Stimulated activated CD4-positive, alpha-beta T cell treated with anti-CD3 and anti-CD28 coated beads, Interleukin-2, amount 100 ng/mL, for 48 hours (primary cell): ENCODE measurements around the gene NDFIP2.

Experiments used
- DNase-seq, 2 donors: peaks; one replicate each; pipeline ENCODE4 v3.0.0-alpha.2; 2020

NDFIP2 gene

GRCh38 chr13:79480954-79481684, at the start of gene NDFIP2:
Gene NDFIP2, plus strand, starts transcription at chr13:79481155. Its CDS starts 49 bp downstream, at chr13:79481204.
- DNase-seq = peak; percentile 81 to 89

GRCh38 chr13:79432086-79432485, 48.9 kb upstream of the NDFIP2 start:
- DNase-seq = no peak

- no peak for DNase-seq
These were observed 48.0 kb upstream of the NDFIP2 start for GRCh38 chr13:79432992-79433391.

- no peak for DNase-seq
These were observed 46.4 kb upstream of the NDFIP2 start for GRCh38 chr13:79434556-79434955.

- no peak for DNase-seq
These were observed 45.4 kb upstream of the NDFIP2 start for GRCh38 chr13:79435561-79435990.

- no peak for DNase-seq
These were observed 41.7 kb upstream of the NDFIP2 start for GRCh38 chr13:79439275-79439674.

- DNase-seq = no peak
These were observed 39.9 kb upstream of the NDFIP2 start for GRCh38 chr13:79440958-79441528.

- DNase-seq = no peak
These were observed 38.7 kb upstream of the NDFIP2 start for GRCh38 chr13:79442221-79442620.

- DNase-seq = no peak
These were observed 38.2 kb upstream of the NDFIP2 start for GRCh38 chr13:79442706-79443105.

GRCh38 chr13:79445968-79446645, 34.8 kb upstream of the NDFIP2 start:
- peak in 1 of 2 donors; percentile 13 for DNase-seq

- DNase-seq = no peak
These were observed 33.8 kb upstream of the NDFIP2 start for GRCh38 chr13:79447141-79447540.

- DNase-seq = no peak
These were observed 33.2 kb upstream of the NDFIP2 start for GRCh38 chr13:79447741-79448140.

- no peak for DNase-seq
These were observed 32.5 kb upstream of the NDFIP2 start for GRCh38 chr13:79448413-79448812.

GRCh38 chr13:79450110-79450509, 30.8 kb upstream of the NDFIP2 start:
- DNase-seq = no peak

GRCh38 chr13:79451500-79451962, 29.4 kb upstream of the NDFIP2 start:
- DNase-seq = peak; percentile 84 to 90

GRCh38 chr13:79452239-79452913, 28.6 kb upstream of the NDFIP2 start:
- no peak for DNase-seq

- no peak for DNase-seq
These were observed 25.6 kb upstream of the NDFIP2 start for GRCh38 chr13:79455331-79455730.

GRCh38 chr13:79456051-79456450, 24.9 kb upstream of the NDFIP2 start:
- no peak for DNase-seq

GRCh38 chr13:79456656-79457365, 24.1 kb upstream of the NDFIP2 start:
- no peak for DNase-seq

GRCh38 chr13:79457390-79457789, 23.6 kb upstream of the NDFIP2 start:
- no peak for DNase-seq

- DNase-seq = no peak
These were observed 23.0 kb upstream of the NDFIP2 start for GRCh38 chr13:79457948-79458347.

GRCh38 chr13:79458436-79458835, 22.5 kb upstream of the NDFIP2 start:
- DNase-seq = no peak

- no peak for DNase-seq
These were observed 21.0 kb upstream of the NDFIP2 start for GRCh38 chr13:79459906-79460305.
